A673 (cell line): ENCODE measurements around the gene RPL32.

Experiments used
- CTCF ChIP-seq: fragments of 300-800, 200-600 bp; sonication (generic); conservative IDR thresholded peaks from 2 replicates; pipeline ENCODE4 v1.5.1; 2017; ENCODE audit warnings: low read depth, mild to moderate bottlenecking, antibody characterized with exemption, low read length, moderate library complexity, mixed read lengths
- EZH2 ChIP-seq: fragments of 200-600 bp; sonication (generic); IDR thresholded peaks from 2 replicates; pipeline ENCODE4 v1.6.1; 2017; ENCODE audit warnings: borderline replicate concordance, low read depth, mild to moderate bottlenecking, mixed read lengths, antibody characterized with exemption, low read length; ENCODE audit not compliant: poor library complexity, severe bottlenecking

- TF ChIP-seq EZH2 = no peak
- no peak for TF ChIP-seq CTCF
Measured at GRCh38 chr3:12835052-12835665, 6.2 kb downstream of the RPL32 start.
